Ramos (cell line): ENCODE measurements around the gene GMPR2.

Experiments used
- in situ Hi-C: fragments of 300-500 bp; cut with MboI; formaldehyde crosslinking; loops from one replicate; pipeline ENCODE4 v1.14.3; 2022; ENCODE audit warnings: low sequenced_read_pairs; ENCODE audit not compliant: unreplicated experiment

GMPR2 gene

DNA sequence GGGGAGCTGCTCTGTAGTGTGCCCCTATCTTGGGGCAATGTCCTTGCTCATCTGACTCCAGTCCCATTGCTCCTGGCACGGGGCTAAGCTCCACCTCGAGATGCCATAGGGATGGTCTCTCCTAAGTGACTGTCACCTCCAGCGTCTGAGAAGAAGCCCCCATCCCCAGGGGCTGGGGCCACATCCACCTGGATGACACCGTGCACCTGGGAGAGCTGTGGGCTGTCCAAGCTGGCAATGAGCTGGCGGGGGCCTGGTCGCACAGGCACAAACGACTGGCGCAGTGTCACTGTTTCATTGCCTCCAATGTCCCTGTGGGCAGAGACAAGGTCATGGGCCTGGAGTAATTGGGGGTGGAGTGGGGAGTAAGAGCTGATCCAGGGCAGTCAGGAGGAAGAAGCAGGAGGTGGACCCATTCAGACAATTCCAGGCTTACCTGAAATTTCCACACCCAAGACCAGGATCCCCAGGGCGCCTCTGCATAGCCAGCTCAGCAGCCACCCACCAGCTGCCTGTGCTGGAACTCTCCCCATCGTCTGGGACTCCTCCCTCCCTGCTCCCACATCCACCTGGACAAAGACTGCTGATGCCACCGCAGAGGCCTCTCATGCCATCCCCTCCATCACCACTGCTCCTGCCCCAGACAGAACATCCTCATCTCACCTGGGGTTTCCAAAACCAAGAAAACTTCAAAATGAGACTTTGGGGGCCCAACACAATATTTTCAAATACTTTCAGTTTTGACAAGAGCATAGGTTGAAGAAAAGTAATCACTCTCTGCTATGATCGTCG is 16.7 kb downstream of the GMPR2 start:
- in situ Hi-C loops = loop anchor here (10.0 kb wide), 1 partner anchor 185 kb away; no protein-coding TSS in a partner anchor

DNA sequence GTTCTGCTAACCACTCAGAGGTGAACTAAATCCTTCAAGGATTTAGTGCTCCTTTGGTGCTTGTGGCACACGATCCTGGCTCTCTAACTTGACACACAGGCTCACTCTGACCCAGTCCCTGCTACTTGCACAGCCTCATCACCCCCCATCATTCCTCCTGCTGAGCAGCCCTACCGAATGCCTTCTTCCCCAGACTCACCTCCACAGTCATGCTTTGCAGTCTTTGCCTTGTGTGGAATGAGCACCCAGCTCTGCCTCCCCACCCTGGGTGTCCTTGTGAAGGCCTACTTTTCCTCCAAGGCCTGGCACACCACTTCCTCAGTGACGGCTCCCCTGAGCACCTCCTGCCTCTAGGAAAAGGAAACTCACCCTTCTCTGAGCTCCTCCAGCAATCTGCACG is 17.6 kb downstream of the GMPR2 start:
- in situ Hi-C loops = no loop called here

DNA sequence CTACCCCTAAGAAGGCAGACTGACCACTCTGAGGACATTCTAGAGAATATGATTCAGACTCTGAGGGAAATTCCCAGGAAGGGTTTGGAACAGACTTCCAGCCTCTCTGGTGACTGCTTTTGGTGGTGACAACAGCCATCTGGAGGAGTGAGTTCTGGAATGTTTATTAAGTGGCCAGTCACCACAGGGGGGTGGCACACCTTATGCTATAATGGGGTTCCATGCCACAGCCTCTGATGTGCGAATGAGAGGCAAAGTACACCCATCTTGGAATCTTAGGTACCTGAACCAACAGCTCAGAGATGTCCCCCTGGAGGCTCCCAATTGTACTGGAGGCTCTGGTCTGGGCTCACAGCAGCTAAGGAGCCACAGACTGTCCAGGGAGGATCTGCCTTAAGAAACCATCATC is 19.2 kb downstream of the GMPR2 start:
- in situ Hi-C loops = no loop called here

DNA sequence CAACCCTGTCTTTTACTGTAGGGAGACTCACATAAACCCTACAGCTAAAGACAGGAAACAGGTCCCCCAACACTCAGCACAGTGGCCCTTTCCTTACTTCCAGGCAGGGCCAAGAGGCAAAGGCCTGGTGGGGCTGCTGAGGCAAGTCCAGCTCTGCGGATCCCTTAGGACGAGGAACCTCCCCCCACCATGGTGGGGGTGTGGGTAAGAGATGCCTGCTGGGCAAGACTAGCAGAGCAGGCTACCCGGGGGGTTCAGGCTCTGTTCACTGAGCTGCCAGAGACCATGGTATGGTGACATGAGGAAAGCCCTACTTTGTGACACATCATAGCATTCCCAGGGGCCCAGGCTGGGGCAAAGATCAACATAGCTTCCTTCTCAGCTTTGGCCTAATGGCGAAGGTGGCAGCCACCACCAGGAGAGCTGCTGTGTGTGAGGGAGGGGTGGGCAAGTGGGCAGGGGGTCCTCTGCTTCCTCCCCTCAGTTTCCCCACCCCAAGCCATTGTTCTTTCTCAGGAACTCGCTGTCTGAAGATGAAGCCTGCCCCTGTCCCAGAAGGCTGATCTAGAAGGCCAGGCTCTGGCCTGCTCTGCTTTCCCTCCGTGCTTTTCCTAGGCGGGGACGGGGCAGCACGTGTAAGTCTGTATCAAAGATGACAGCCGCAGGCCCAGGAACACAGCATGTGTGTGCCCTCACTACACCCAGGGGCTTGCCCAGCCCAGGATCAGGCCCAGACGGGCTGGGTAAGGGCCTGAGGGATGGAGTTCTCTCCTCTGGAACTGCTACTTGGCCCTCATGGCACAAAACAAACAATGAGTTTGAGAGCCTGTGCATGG is 19.8 kb downstream of the GMPR2 start:
- in situ Hi-C loops = no loop called here

DNA sequence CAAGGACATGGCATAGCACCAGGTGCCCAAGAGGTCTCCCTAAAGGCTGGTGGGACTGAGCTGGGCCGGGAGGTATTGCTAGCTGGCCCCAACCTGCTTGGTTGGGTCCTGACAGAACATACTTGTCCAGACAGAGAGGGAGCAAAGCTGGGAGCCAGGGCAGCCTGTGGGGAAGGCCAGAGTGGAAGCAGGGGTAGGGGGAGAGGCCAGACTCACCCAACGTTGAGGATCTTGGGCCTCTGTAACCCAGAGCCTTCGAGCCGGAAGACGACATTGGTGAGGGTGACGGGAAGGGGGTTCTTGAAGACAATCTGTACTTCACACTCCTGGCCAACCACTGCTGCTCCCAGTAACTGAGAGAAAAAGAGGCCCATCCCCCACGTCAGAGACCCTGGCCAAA is 21.2 kb downstream of the GMPR2 start:
- in situ Hi-C loops = no loop called here

DNA sequence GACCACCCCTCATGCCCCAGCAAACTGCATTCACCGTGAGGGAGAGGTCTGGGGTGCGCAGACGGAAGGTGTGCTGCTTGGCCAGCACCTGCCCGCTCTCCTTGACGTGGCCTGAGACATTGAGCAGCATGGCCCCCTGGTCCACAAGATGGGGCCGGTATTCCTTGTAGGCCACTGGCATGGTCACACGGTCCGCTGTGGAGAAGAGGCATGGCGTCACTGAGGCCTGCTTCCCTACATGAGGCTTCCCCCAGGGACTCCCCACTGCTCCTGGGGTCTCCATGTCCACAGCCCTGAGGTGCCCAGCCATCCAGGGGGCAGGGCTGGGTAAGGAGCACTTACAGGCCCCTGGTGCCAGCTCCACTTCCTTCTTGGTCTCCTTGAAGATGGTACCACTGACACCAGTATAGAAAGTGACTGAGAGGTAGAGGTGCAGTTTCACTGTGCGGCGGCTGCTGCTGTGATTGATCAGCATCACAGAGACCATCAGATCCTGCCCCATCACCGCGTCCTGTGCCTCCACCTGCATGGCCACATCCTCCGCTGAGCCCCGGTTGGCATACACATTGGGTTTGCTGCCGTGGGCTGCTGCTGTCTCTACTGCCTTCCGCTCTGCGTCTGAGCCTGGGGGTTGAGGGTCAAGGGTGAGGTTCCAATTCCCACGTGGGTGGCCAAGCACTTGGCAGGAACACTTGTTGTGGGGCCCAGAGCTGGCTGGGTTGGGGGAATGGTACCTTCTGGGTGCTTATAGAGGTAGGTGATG is 22.1 kb downstream of the GMPR2 start:
- in situ Hi-C loops = no loop called here

DNA sequence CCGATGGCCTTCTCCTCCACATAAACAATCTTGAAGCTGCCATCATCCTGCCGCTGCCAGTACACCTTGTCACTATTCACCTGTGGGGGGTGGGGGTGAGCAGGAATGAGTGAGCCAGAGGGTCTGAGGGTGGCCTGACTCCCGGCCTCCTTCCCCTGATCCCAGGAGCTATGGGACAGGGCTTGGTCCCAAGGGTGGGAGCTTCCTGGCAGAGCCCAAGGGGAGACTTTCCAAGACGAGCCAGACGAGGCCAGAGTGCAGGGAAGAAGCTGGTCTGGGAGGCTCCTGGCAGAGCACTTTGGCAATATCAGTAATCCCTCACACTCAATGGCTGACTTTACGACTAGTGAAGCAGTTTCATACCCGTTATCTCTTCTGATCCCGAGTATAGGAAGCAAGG is 22.7 kb downstream of the GMPR2 start:
- in situ Hi-C loops = no loop called here

DNA sequence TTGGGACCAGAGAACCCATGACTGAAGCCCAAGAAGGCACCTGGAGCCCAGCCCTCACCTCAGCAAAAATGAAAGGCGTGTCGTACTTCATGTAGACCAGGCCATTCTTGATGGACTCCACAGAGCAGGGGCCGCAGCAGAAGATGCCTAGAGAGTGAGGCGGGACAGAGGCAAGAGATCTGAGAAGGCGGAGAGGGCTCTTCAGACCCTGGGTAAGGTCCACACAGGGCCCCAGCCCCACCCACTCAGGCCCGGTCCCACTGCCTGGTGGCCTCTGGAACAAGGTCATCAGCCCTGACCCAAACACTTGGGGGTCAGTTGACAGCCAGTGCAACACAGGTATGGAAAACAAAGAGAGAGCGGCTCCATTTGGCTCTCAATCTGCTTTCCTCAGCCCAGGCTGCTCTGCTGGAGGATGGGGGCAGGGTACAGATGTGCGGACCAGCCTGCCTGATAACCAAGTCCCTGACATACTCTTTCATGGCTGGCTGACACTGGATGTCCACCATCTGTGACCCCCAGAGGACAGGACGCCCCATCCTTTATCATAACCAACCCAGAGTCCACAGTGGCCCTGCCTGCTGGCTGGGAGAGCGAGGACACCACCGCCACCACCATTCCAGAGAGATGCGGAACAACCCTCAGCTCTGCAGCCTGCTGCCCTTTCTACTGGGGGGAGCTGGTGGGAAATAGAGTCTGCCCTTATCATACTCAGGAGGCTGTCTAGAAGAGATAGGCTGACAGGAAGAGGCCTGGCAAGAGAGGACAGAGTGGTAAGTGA is 23.4 kb downstream of the GMPR2 start:
- in situ Hi-C loops = no loop called here

DNA sequence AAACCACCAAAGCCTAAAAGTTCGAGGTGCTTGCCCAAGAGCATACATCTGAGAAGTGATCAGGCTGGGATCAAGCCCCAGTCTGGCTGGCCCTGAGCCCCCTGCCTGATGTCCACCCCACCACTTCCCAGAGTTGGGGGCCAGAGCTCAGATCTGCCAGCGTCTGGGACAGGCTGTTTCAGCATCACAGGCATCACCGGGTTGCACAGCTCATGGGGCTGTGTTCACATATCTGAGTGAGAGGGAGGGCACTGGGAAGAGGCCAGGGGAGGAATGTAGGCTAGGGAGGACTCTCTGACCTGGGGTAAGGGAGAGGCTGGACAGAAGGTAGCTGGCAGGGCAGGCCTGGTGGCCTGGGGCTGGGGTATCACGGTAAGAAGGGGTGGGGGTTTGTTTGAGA is 24.2 kb downstream of the GMPR2 start:
- in situ Hi-C loops = no loop called here

DNA sequence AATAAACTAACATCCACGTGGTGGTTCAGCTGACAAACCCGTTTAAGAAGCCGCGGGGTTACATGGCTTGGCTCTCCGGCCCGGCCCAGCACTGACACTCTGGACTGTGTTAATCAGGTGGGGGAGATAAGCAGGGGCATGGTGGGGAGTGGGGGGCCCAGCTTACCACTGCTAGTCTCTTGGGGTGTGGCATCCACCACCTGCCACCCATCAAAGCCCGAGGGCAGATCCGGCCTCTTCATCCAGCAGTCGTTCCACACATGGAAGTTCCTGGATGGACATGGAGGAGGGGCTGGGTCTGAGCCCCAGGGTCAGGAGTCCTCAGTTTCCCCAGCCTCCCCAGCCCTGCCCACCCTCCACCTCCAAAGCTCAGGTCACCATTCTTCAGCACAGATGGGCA is 25.4 kb downstream of the GMPR2 start:
- in situ Hi-C loops = no loop called here

DNA sequence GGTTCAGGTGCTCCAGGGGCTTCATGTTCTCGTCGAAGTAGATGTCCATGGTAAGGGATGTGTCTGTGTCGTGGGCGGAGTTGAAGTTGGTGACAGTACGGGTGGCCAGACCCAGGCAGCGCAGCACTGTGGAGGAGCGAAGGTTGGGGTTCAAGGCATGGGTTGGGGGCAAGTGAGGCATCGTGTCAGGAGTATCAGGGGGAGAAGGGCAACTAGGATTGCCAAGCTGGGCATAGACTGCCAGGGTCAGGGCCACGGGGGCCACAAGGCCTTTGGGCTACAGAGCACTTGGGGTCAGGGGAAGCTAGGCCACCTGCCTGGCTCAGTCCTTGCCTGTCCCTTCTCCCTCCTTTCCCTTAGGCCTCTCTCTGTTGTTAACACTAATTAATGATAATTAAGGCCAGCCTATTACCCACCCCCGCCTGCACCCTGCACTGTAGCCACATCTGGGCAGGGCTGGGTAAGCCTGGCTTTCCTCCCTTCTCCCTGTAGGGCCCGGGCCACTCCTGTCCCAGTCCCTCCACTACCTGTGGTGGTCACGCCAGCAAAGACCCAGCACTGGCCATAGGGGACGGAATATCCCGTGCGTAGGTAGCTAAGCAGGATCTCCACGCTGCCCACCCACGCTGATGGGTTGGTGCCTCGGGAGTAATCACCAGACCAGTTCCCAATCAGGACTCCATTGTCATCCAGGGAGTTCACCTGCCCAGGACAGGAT is 26.0 kb downstream of the GMPR2 start:
- in situ Hi-C loops = no loop called here

DNA sequence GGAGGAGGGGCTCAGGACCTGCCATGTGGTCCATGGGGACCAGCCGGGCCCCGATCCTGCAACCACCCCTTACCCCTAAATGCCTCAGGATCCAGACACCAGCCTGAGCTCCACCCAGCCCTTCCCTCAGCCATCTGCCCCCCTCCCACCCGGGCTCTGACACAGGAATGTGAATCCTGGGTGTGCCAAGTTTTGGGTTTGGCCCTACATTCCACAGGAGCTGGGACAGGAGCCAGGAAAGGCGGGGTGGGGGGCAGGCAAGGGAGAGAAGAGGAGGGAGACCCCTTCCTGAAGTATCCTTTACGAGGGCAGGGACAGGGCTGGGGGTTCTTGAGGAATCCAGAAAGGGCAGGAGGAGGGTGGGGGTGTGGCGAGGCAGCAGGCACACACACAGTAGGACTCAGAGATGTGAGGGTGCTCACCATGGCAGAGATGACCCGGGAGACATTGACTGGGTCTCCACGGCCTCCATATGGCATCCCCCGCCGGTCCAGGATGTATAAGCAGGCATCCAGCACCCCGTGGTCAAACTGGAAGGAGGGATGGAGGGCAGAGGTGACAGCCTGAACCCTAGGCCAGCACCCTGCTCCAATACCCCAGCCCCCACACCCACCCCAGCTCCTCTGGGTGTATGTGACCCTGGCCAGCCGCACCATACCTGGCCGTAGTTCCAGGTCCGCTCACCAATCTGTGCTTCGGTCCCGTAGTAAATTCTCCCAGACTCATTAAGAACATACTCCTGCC is 26.7 kb downstream of the GMPR2 start:
- in situ Hi-C loops = no loop called here

DNA sequence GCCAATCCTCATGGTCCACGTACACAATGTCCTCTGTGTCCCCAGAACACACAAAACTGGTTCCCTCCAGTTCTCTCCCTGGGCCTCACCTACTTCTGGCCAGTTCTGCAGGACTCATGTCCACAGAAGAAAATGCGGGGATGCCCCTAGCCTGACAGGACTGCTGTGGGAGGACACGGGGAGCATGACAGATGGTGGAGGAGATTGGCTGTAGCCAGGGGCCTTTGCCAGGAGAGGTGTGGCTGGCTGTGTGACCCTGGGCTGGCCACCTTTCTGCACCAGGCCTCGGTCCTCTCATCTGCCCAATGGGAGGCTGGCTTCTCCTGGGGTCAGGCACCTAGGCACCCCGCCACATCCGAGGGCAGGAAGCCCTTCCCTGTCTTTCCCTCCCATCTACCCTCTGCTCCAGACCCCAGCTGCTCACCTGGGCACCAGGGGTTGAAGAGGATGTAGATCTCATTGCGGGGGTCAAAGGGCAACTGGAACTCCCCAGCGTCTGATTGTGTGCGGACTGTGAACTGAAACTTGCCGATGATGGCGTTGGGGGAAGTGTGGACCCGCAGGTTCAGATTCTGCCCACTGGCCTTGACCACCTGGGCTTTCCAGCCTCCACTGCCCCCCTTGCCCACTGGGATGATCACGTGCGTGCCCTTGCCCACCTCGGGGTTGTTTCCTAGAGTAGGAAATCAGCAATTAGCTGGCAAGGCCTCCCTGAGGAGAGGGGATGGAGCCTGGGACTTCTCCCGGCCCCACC is 27.5 kb downstream of the GMPR2 start:
- in situ Hi-C loops = no loop called here

DNA sequence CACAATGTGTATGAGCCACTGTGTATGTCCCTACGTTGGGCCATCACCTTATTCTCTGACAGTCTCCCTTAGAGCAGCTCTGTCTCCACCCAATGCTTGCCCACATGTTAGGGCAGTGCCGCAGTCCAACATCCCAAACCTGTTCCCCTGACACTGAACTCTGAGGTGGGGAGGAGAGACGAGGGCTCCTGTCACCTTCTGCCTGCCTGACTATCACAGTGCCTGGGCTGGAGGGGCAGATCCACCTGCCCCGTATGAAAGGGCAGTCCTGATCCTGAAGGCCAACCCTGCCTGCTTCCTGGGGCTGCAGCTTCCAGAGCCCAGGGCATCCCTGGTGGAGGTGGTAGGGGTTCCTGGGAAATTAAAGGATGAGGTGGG is 28.0 kb downstream of the GMPR2 start:
- in situ Hi-C loops = no loop called here

DNA sequence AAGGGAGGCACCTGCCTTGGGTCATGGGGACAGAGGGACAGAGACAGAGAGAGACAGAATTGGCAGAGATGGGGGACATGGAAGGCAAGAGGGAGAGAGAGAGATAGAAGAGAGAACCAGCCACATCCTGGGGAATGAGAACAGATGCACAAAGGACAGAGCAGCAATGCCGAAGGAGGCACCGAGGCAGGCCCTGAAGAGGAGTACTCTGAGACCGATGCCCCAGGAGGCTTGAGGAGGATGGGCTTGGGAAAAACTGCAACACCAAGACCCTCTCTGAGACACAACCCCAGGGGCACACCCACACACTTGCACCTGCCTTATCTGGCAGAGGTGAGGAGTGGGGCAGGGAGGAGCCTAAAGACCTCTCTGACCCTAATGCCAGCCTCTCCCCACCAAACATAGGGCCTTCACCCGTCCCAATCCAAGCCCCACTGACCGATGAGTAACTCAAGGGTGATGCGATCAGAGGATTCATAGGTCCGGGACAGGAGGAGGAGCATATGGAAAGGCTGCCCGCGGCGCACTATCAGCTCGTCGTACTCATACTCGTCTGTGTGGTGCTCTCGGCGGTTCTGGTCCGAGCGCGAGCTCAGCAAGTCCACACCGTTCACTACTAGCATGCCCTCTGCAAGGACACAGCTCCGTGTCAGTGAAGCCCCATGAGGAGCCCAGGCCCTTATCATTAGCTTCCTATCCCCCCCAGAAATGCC is 28.7 kb downstream of the GMPR2 start:
- in situ Hi-C loops = no loop called here

DNA sequence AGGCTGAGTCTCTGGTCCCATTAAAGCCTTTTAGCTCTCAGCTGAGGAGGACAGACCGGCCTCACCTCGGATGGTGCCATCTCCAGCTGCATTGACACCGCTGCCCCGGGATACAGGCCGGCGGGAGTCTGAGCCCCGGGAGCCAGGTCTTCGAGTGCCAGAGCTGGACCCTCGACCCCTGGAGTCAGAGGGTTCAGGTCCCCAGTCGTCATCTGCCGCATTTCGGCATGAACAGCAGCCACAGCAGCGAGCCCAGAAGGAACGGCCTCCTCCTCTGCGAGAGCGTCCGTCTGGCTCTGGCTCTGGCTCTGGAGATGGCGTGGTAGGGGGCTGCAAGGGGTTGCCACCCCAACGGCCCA is 29.2 kb downstream of the GMPR2 start:
- in situ Hi-C loops = no loop called here

DNA sequence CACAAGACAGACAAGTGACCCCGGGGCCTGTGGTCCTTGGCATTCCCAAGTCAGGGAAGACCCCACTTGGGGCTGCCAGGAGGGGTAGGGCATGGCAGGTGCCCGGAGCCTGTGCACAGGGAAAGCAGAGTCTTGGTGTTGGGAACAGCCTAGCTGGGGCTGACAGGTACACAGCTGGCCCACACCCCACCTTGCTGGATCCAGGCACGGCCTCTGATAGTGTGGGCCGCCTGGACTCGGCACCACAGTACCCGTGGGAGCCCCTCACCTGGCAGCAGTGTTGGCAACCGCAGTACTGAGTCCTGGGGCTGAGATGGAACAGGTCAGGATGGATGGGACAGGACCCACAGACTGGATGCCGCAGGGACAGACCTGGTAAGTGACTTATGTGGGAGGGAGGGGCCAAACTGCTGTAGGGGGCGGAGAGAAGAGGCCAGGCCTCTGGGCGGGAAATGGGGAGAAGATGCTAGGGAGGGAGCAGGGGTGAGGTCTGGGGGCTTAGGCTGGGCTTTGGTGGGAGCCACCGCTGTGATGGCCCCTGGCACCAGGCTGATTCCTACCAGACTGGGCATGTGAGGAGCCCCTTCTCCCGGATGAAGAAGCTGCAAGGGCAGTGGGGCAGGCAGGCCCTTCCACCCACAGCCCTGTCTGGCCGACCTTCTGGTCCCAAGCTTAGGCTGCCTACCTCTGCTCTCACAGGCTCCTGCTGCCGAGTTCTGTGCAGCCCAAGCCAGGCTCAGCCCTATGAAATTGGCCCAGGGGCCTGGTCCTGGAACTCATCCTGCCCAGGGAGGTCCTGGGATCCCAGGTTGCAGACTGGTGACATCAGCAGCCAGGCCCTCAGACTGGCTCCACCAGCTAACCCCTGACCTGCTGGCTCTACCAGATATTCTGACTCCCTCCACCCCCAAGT is 30.3 kb downstream of the GMPR2 start, which contains the start of gene TGM1:
TSS of gene TGM1 (minus strand) at position 357 of the 913 bp plus-strand sequence. CDS start 825 bp downstream, outside the sequence.
- in situ Hi-C loops = no loop called here
